HepG2 (cell line): Measurements from ENCODE around the gene GPS2. TPM values are rescaled to one million over a fixed set of nuclear protein-coding genes. Genes with fewer than 3 reads are reported as not detected.

Experiments used
- AGO1 ChIP-seq: fragments of 200-400 bp; formaldehyde crosslinking; IDR thresholded peaks from 2 replicates; pipeline ENCODE4 v1.6.1; 2017; ENCODE audit warnings: mild to moderate bottlenecking, low read depth, low read length, moderate library complexity; ENCODE audit not compliant: poor library complexity, severe bottlenecking
- NBN ChIP-seq: fragments of 450-650 bp; conservative IDR thresholded peaks from 2 replicates; pipeline ENCODE4 v1.6.1; 2017
- NR2C2 ChIP-seq: sonication (generic); formaldehyde crosslinking; IDR thresholded peaks from 2 replicates; pipeline ENCODE4 v1.4.0; 2020; ENCODE audit warnings: missing genetic modification reagents, mild to moderate bottlenecking, moderate library complexity, borderline replicate concordance
- POLR2AphosphoS5 ChIP-seq: IDR thresholded peaks from 2 replicates; pipeline ENCODE4 v1.6.1; 2012; ENCODE audit warnings: low read depth, low read length
- POLR2G ChIP-seq: fragments of 200-400 bp; formaldehyde crosslinking; IDR thresholded peaks from 2 replicates; pipeline ENCODE4 v1.6.1; 2018; ENCODE audit warnings: mild to moderate bottlenecking, low read depth, low read length, moderate library complexity
- RBM22 ChIP-seq: fragments of 200-400 bp; formaldehyde crosslinking; optimal IDR thresholded peaks from 2 replicates; pipeline ENCODE3; 2017; ENCODE audit warnings: mild to moderate bottlenecking, low read length, moderate library complexity
- RERE ChIP-seq: IDR thresholded peaks from 2 replicates; pipeline ENCODE4 v1.6.1; 2016; ENCODE audit warnings: low read depth, missing genetic modification reagents, missing compliant biosample characterization
- SSRP1 ChIP-seq: IDR thresholded peaks from 2 replicates; pipeline ENCODE4 v1.6.1; 2016; ENCODE audit warnings: control low read depth
- ZNF589 ChIP-seq: sonication (generic); formaldehyde crosslinking; conservative IDR thresholded peaks from 2 replicates; pipeline ENCODE4 v1.8.0; 2022; ENCODE audit warnings: mild to moderate bottlenecking, moderate library complexity, missing genetic modification reagents
- ZNF784 ChIP-seq: sonication (generic); formaldehyde crosslinking; IDR thresholded peaks from 2 replicates; pipeline ENCODE4 v1.5.1; 2020; ENCODE audit warnings: missing genetic modification reagents, mild to moderate bottlenecking, borderline replicate concordance
- polyA plus RNA-seq, 8 experiments: library from polyadenylated mRNA; depleted of rRNA in 3 of 8; stranded (reverse) in 7 of 8; unstranded in 1 of 8; fragments of >200 nt; fragmentation: Illumina TruSeq in 4 of 8; extraction: Trizol in 4 of 8; gene quantifications; 2 replicates each; pipeline versions ENCODE4 v1.2.1 to v1.2.3, GENCODE V29; 2011 to 2016; ENCODE audit warnings: low read depth in 4 of 8, missing spikeins in 1 of 8, mixed read lengths in 1 of 8; ENCODE audit not compliant: insufficient read depth in 1 of 8
- total RNA-seq, 5 experiments: library from RNA; depleted of rRNA; stranded (reverse); fragments of >200 nt; fragmentation: Illumina TruSeq; extraction: Trizol; gene quantifications; 2 replicates each; pipeline ENCODE4 v1.2.3, GENCODE V29; 2016; ENCODE audit warnings: low read depth in 1 of 5

Gene GPS2
- total and polyA plus RNA-seq, 2 of the 13 experiments (the other 11 are each of a cell fraction or from before 2014, with no cell fraction given) = 58.0 to 59.4 TPM

GRCh38 chr17:7312432-7313087 is 2.6 kb downstream of the GPS2 start (continued):
- no peak for TF ChIP-seq AGO1
- peak; percentile 68 for TF ChIP-seq RBM22
- TF ChIP-seq POLR2AphosphoS5 = peak; percentile 34
- no peak for TF ChIP-seq RERE
- TF ChIP-seq SSRP1 (CRISPR knock-in tag) = peak; percentile 51; the same call in 1 of the 2 replicates
- TF ChIP-seq NR2C2 (CRISPR knock-in tag) = no peak
- TF ChIP-seq POLR2G = peak; percentile 57
- no peak for TF ChIP-seq ZNF589
- TF ChIP-seq NBN = no peak
- TF ChIP-seq ZNF784 = no peak
